Panc1 (cell line): ENCODE measurements around the gene TOR1B. TPM values are rescaled to one million over a fixed set of nuclear protein-coding genes. Genes with fewer than 3 reads are reported as not detected.

Source experiments
- ATAC-seq: fragments of 200-7000 bp; cut with Tn5 transposase; 2 replicates; pipeline ENCODE4 v1.9.1; 2020; ENCODE audit warnings: mild to moderate bottlenecking, moderate library complexity
- BruUV-seq: library from RNA; stranded (reverse); fragments of 400-500 nt; replicated peaks from 2 replicates; lab custom pipeline; 2021; lab: Mats Ljungman, UMichigan
- CTCF ChIA-PET: fragments of 300-600 bp; sonication (Branson Sonifier 250); formaldehyde crosslinking; loops from one replicate; lab custom pipeline; 2022; ENCODE audit warnings: antibody characterized with exemption; lab: Charles Lee
- POLR2A ChIA-PET: fragments of 300-600 bp; sonication (Branson Sonifier 250); formaldehyde crosslinking; loops from one replicate; lab custom pipeline; 2022; ENCODE audit warnings: antibody characterized with exemption; lab: Charles Lee
- DNase-seq: peaks from one replicate; pipeline ENCODE4 v3.0.0-alpha.2; 2010; ENCODE audit warnings: low read depth, low spot score
- H3K27ac ChIP-seq: 2 replicates; pipeline ENCODE4 v1.5.1; 2011; ENCODE audit warnings: mild to moderate bottlenecking, low read length, inconsistent platforms
- H3K27me3 ChIP-seq: fragments of 200-500 bp; sonication (Bioruptor generic); 2 replicates; pipeline ENCODE4 v1.6.0; 2014; ENCODE audit warnings: low read length, inconsistent platforms; ENCODE audit not compliant: control insufficient read depth, insufficient read depth
- H3K36me3 ChIP-seq: fragments of 200-500 bp; sonication (Bioruptor generic); 2 replicates; pipeline ENCODE4 v1.5.1; 2014; ENCODE audit warnings: inconsistent platforms, mild to moderate bottlenecking, low read length, moderate library complexity; ENCODE audit not compliant: control insufficient read depth, insufficient read depth
- H3K4me1 ChIP-seq: 2 replicates; pipeline ENCODE4 v1.5.1; 2011; ENCODE audit warnings: inconsistent platforms, mild to moderate bottlenecking, low read length, moderate library complexity; ENCODE audit not compliant: control insufficient read depth, insufficient read depth
- H3K4me3 ChIP-seq, 2 experiments: 2 replicates each; pipeline ENCODE4 v1.5.1; 2011 to 2012; ENCODE audit warnings: low read depth in 2 of 2, low read length in 2 of 2, mild to moderate bottlenecking in 2 of 2, inconsistent platforms in 1 of 2, moderate library complexity in 1 of 2
- H3K9me3 ChIP-seq: fragments of 200-500 bp; sonication (Bioruptor generic); 2 replicates; pipeline ENCODE4 v1.5.1; 2014; ENCODE audit warnings: low read depth, mild to moderate bottlenecking, inconsistent platforms, low read length, moderate library complexity; ENCODE audit not compliant: control insufficient read depth, insufficient read depth
- CTCF ChIP-seq: fragments of 450-650 bp; IDR thresholded peaks from 2 replicates; pipeline ENCODE4 v1.5.1; 2017; ENCODE audit warnings: mild to moderate bottlenecking
- POLR2AphosphoS5 ChIP-seq: IDR thresholded peaks from 2 replicates; pipeline ENCODE4 v1.6.1; 2012; ENCODE audit warnings: mild to moderate bottlenecking, low read depth, low read length, moderate library complexity
- REST ChIP-seq, 2 experiments: IDR thresholded peaks; 2 replicates each; pipeline ENCODE4 v1.6.1; 2011 to 2012; ENCODE audit warnings: low read depth in 2 of 2, control low read depth in 1 of 2, low read length in 1 of 2, mild to moderate bottlenecking in 1 of 2, moderate library complexity in 1 of 2; ENCODE audit not compliant: insufficient read depth in 1 of 2
- SIN3A ChIP-seq: IDR thresholded peaks from 2 replicates; pipeline ENCODE4 v1.6.1; 2012; ENCODE audit warnings: low read depth, mild to moderate bottlenecking, low read length, moderate library complexity, borderline replicate concordance; ENCODE audit not compliant: insufficient read depth
- TCF7L2 ChIP-seq: IDR thresholded peaks from 2 replicates; pipeline ENCODE4 v1.6.1; 2011; ENCODE audit warnings: mild to moderate bottlenecking, low read depth, low read length, inconsistent platforms
- in situ Hi-C: cut with HindIII; loops from 2 replicates; pipeline ENCODE4 v1.10.0; 2016; ENCODE audit warnings: low sequenced_read_pairs, low pct_unique_long_range_greater_than_20kb
- intact Hi-C: fragments of 100-400 bp; cut with micrococcal nuclease; formaldehyde crosslinking; loops from one replicate; pipeline ENCODE4 v1.10.0; 2022; ENCODE audit not compliant: unreplicated experiment
- total RNA-seq: library from RNA; stranded (reverse); gene quantifications from one replicate; pipeline ENCODE4 v1.2.1, GENCODE V29; 2021; ENCODE audit not compliant: unreplicated experiment

TOR1B gene
- total RNA-seq, 1 experiment from 2014 or later = 37.6 TPM

GRCh38 chr9:129813661-129814060 is 10.7 kb downstream of the TOR1B start:
- H3K27ac ChIP-seq = no peak overlapping the region
- intact Hi-C loops = no loop called here
- no peaks in the 10 kb centered on the region for H3K27me3 ChIP-seq
- H3K36me3 ChIP-seq = peaks cover 3% of the 10 kb centered on the region; the same call in 1 of the 2 replicates
- POLR2A ChIA-PET = no interaction called here
- no peaks in the 10 kb centered on the region for H3K9me3 ChIP-seq
- BruUV-seq = TSS peak; percentile 69
- no peak for TF ChIP-seq POLR2AphosphoS5
- no peak for TF ChIP-seq SIN3A
- TF ChIP-seq TCF7L2 = no peak
- no peak for TF ChIP-seq CTCF
- TF ChIP-seq REST (IDR thresholded peaks at IDR 0.05; ENCODE audit: insufficient read depth in 1 of 2, low read depth in 2 of 2, low read length in 1 of 2) = no peak
- ATAC-seq (no peak), DNase-seq (no peak)
- CTCF ChIA-PET = no interaction called here
- H3K4me1 ChIP-seq = no peaks in the 10 kb centered on the region
- in situ Hi-C loops = no loop called here
- H3K4me3 ChIP-seq = no peak overlapping the region

- peaks cover 4% of the 10 kb centered on the region; the same call in 1 of the 2 replicates for H3K36me3 ChIP-seq
- ChIA-PET POLR2A (no interaction called here), CTCF (no interaction called here)
- no peak for DNase-seq
- ATAC-seq = no peak
- no TSS peak for BruUV-seq
- no peak overlapping the region for H3K27ac ChIP-seq
- H3K4me3 ChIP-seq = no peak overlapping the region
- no peaks in the 10 kb centered on the region for H3K4me1 ChIP-seq
- TF ChIP-seq CTCF = no peak
- intact Hi-C loops (no loop called here), in situ Hi-C loops (no loop called here)
- no peaks in the 10 kb centered on the region for H3K27me3 ChIP-seq
- H3K9me3 ChIP-seq = no peaks in the 10 kb centered on the region
Observed at GRCh38 chr9:129814432-129815223, 11.6 kb downstream of the TOR1B start.
